HCT116 (cell line): ENCODE data around the gene LY6G6F.

Source experiments
- CEBPB ChIP-seq: IDR thresholded peaks from 2 replicates; pipeline ENCODE4 v1.6.1; 2012; ENCODE audit warnings: low read depth
- CTCF ChIP-seq, 3 experiments: fragments of 200-600 bp in 1 of 3; sonication (generic) in 1 of 3; IDR thresholded peaks in 2 of 3; conservative IDR thresholded peaks in 1 of 3; 2 replicates each; pipeline ENCODE4 v1.5.1; 2012 to 2017; ENCODE audit warnings: low read depth in 2 of 3, low read length in 2 of 3, antibody characterized with exemption in 1 of 3, borderline replicate concordance in 1 of 3, control low read depth in 1 of 3, mild to moderate bottlenecking in 1 of 3, mixed read lengths in 1 of 3, mixed run types in 1 of 3, moderate library complexity in 1 of 3; ENCODE audit not compliant: insufficient read depth in 1 of 3
- EZH2 ChIP-seq: fragments of 200-600 bp; sonication (generic); IDR thresholded peaks from 2 replicates; pipeline ENCODE4 v1.6.1; 2017; ENCODE audit warnings: antibody characterized with exemption, mixed run types
- POLR2A ChIP-seq: IDR thresholded peaks from 2 replicates; pipeline ENCODE4 v1.7.0; 2011; ENCODE audit warnings: borderline replicate concordance; ENCODE audit not compliant: insufficient read depth, insufficient read length; ENCODE audit errors: extremely low read depth
- POLR2AphosphoS5 ChIP-seq: IDR thresholded peaks from 2 replicates; pipeline ENCODE4 v1.6.1; 2011; ENCODE audit warnings: mild to moderate bottlenecking, low read depth, low read length, moderate library complexity
- RAD21 ChIP-seq: IDR thresholded peaks from 2 replicates; pipeline ENCODE4 v1.6.1; 2012; ENCODE audit warnings: low read depth, mild to moderate bottlenecking
- SIN3A ChIP-seq: IDR thresholded peaks from 2 replicates; pipeline ENCODE4 v1.6.1; 2012; ENCODE audit warnings: low read depth
- ZNF274 ChIP-seq: fragments of 200-500 bp; sonication (Bioruptor generic); IDR thresholded peaks from 2 replicates; pipeline ENCODE4 v1.6.1; 2014; ENCODE audit warnings: mild to moderate bottlenecking, low read depth, low read length, inconsistent platforms
- TF ChIP-seq, protein P1 (sequence below): IDR thresholded peaks from 2 replicates; pipeline ENCODE4 v1.6.1; 2012

- TF ChIP-seq RAD21: no peak
- TF ChIP-seq EZH2: no peak
- no peak for TF ChIP-seq CTCF (IDR thresholded peaks at IDR 0.05 in 2 of 3, conservative IDR thresholded peaks at IDR 0.05 in 1 of 3; ENCODE audit: borderline replicate concordance in 1 of 3, insufficient read depth in 1 of 3, low read depth in 2 of 3, low read length in 2 of 3)
- TF ChIP-seq ZNF274: no peak
- TF ChIP-seq POLR2AphosphoS5: no peak
- TF ChIP-seq POLR2A: no peak
- TF ChIP-seq CEBPB: no peak
- TF ChIP-seq, protein P1, sequence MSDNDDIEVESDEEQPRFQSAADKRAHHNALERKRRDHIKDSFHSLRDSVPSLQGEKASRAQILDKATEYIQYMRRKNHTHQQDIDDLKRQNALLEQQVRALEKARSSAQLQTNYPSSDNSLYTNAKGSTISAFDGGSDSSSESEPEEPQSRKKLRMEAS: no peak
- TF ChIP-seq SIN3A: no peak
Observed at GRCh38 chr6:31722173-31722572, 15.5 kb downstream of the LY6G6F start.
